AG04450 (cell line): Measurements from ENCODE around the gene CHML. TPM values are rescaled to one million over a fixed set of nuclear protein-coding genes. Genes with fewer than 3 reads are reported as not detected.

Experiments used
- CTCF ChIA-PET: fragments of 300-600, 350-600 bp; formaldehyde crosslinking; extraction: SDS; loops from one replicate; lab custom pipeline; 2022; ENCODE audit warnings: antibody characterized with exemption, inconsistent platforms; lab: Charles Lee
- POLR2A ChIA-PET: fragments of 350-600 bp; formaldehyde crosslinking; extraction: SDS; loops from one replicate; lab custom pipeline; 2021; ENCODE audit warnings: antibody characterized with exemption, inconsistent platforms; lab: Yijun Ruan, JAX
- DNase-seq: peaks from one replicate; pipeline ENCODE4 v3.0.0-alpha.2; 2011; ENCODE audit warnings: low read depth, low spot score
- H3K27ac ChIP-seq: one replicate; pipeline ENCODE4 v1.5.1; 2012; ENCODE audit warnings: low read depth, low read length, control low read depth
- H3K27me3 ChIP-seq: one replicate; pipeline ENCODE4 v1.6.0; 2012; ENCODE audit warnings: low read length; ENCODE audit not compliant: control insufficient read depth, insufficient read depth
- H3K4me3 ChIP-seq: 2 replicates; pipeline ENCODE4 v1.5.1; 2011; ENCODE audit warnings: mild to moderate bottlenecking, low read depth, low read length, control low read depth
- H3K9me3 ChIP-seq: 2 replicates; pipeline ENCODE4 v1.5.1; 2012; ENCODE audit warnings: low read length; ENCODE audit not compliant: control insufficient read depth, insufficient read depth
- polyA plus RNA-seq: library from polyadenylated mRNA; depleted of rRNA; stranded (reverse); fragments of >200 nt; gene quantifications from 2 replicates; pipeline ENCODE4 v1.2.3, GENCODE V29; 2011
- TF ChIP-seq, protein P1 (sequence below): IDR thresholded peaks from 2 replicates; pipeline ENCODE4 v1.5.1; 2011; ENCODE audit warnings: low read depth, low read length, control low read depth, inconsistent platforms

CHML gene
- polyA plus RNA-seq, 1 experiment = 17.1 TPM

DNA sequence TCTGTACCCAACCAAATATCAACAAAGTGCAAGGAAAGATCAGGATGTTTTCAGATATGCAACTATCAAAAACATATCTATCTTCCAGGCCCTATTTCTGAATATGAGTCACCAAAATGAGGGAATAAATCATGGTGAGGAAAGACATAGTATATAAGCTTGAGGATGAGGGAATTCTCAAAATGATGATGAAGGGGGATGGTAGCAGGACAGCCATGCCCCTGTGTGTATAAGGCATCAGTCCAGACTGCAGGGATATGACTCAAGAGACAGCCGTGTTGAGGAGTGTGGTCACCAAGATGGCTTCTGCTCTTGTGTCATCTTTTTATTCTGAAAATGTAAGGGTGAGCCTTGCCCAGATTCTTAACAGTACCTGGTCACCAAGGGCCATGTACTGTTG lies 7.5 kb upstream of the CHML start:
- no peak overlapping the region for H3K4me3 ChIP-seq
- H3K9me3 ChIP-seq = no peaks in the 10 kb centered on the region; the same call in 1 of the 2 replicates
- ChIA-PET CTCF (no interaction called here), POLR2A (no interaction called here)
- no peak overlapping the region for H3K27ac ChIP-seq
- TF ChIP-seq, protein P1, sequence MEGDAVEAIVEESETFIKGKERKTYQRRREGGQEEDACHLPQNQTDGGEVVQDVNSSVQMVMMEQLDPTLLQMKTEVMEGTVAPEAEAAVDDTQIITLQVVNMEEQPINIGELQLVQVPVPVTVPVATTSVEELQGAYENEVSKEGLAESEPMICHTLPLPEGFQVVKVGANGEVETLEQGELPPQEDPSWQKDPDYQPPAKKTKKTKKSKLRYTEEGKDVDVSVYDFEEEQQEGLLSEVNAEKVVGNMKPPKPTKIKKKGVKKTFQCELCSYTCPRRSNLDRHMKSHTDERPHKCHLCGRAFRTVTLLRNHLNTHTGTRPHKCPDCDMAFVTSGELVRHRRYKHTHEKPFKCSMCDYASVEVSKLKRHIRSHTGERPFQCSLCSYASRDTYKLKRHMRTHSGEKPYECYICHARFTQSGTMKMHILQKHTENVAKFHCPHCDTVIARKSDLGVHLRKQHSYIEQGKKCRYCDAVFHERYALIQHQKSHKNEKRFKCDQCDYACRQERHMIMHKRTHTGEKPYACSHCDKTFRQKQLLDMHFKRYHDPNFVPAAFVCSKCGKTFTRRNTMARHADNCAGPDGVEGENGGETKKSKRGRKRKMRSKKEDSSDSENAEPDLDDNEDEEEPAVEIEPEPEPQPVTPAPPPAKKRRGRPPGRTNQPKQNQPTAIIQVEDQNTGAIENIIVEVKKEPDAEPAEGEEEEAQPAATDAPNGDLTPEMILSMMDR = no peak
- no peak for DNase-seq
- H3K27me3 ChIP-seq = no peaks in the 10 kb centered on the region

- no peak overlapping the region for H3K4me3 ChIP-seq
- POLR2A ChIA-PET = no interaction called here
- no peaks in the 10 kb centered on the region for H3K27me3 ChIP-seq
- no peak overlapping the region for H3K27ac ChIP-seq
- TF ChIP-seq, protein P1 = no peak
- DNase-seq = no peak
- CTCF ChIA-PET = no interaction called here
- H3K9me3 ChIP-seq = no peaks in the 10 kb centered on the region; the same call in 1 of the 2 replicates
These were observed 6.0 kb upstream of the CHML start for GRCh38 chr1:241646201-241646600.

DNA sequence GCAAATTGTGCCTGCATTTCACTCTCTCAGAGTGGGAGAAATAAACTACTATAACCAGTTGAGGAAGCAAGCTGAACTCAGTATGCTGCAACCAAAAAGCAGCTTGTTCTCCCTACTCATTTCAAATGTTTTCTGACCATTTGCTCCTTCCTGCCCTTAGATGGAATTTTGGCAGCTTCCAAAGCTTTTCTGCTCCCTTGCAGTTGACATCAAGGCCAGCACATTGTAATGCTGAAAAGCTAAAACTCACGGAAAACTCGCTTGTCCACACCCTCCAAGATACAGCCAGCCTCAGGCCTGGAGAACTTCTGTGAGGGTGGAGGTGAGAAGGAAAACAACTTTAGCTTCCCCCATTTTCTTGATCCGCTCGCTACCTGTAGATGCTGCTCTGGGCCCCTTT lies 5.0 kb upstream of the CHML start:
- ChIA-PET CTCF (no interaction called here), POLR2A (no interaction called here)
- DNase-seq = no peak
- no peaks in the 10 kb centered on the region for H3K27me3 ChIP-seq
- TF ChIP-seq, protein P1 = no peak
- H3K4me3 ChIP-seq = no peak overlapping the region
- no peaks in the 10 kb centered on the region; the same call in 1 of the 2 replicates for H3K9me3 ChIP-seq
- no peak overlapping the region for H3K27ac ChIP-seq

DNA sequence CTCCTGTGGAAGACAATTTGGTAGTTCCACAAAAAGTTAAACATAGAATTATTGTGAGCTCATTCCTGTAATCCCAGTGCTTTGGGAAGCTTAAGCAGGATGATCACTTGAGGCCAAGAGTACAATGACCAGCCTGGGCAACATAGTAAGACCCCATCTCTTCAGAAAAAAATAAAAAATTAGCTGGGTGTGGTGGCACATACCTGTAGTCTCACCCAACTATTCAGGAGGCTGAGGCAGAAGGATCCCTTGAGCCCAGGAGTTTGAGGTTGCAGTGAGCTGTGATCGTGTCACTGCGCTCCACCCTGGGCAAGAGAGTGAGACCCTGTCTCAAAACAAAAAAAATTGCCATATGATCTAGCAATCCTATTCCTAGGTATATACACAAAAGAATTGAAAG lies 4.1 kb upstream of the CHML start:
- H3K27ac ChIP-seq = no peak overlapping the region
- no peaks in the 10 kb centered on the region for H3K27me3 ChIP-seq
- ChIA-PET POLR2A (no interaction called here), CTCF (interaction anchor here (1.2 kb wide), 1 partner anchor 33 kb away, joined by 3 read pairs; no protein-coding TSS in a partner anchor)
- no peaks in the 10 kb centered on the region; the same call in 1 of the 2 replicates for H3K9me3 ChIP-seq
- no peak for DNase-seq
- H3K4me3 ChIP-seq = no peak overlapping the region
- TF ChIP-seq, protein P1 = no peak

DNA sequence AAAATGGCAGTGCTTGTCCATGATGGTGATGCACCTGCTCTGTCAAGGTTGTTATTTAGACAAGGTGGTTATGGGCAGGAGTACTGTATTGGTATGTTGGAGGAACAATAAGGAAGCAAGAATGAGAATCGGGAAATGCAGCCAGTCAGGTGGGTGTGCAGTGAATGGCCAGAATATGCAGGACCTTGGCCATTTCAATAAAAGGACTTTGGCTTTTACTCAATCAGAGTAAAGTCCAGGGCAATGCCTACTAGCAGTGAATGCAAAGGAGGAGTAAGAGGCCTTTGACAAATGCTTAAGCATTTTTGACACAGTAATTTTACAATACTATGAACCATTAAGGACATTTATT lies 2.4 kb upstream of the CHML start:
- POLR2A ChIA-PET = no interaction called here
- TF ChIP-seq, protein P1 = no peak
- CTCF ChIA-PET = interaction anchor here (1.2 to 2.8 kb wide), 2 partner anchors 16 to 31 kb away, joined by 3 to 23 read pairs; no protein-coding TSS in a partner anchor
- Histone ChIP-seq H3K27ac (no peak overlapping the region), H3K27me3 (no peaks in the 10 kb centered on the region), H3K9me3 (no peaks in the 10 kb centered on the region; the same call in 1 of the 2 replicates), H3K4me3 (no peak overlapping the region)
- no peak for DNase-seq
